RWPE2 (cell line): Measurements from ENCODE around the gene SNRNP70.

ENCODE experiments used
- ATAC-seq: fragments of 200-7000 bp; cut with Tn5 transposase; 3 replicates; pipeline ENCODE4 v1.9.1; 2021; ENCODE audit warnings: low read depth
- DNase-seq: peaks from one replicate; pipeline ENCODE4 v3.0.0-alpha.2; 2020; ENCODE audit warnings: low spot score
- H3K27ac ChIP-seq: fragments of 450-650 bp; 2 replicates; pipeline ENCODE4 v1.5.1; 2017; ENCODE audit warnings: mild to moderate bottlenecking; ENCODE audit not compliant: poor library complexity, severe bottlenecking
- H3K27me3 ChIP-seq: fragments of 250-450 bp; sonication (Bioruptor Pico); 2 replicates; pipeline ENCODE4 v1.5.1; 2021; ENCODE audit warnings: mild to moderate bottlenecking, moderate library complexity; ENCODE audit not compliant: insufficient read depth, poor library complexity, severe bottlenecking
- H3K36me3 ChIP-seq: fragments of 250-450 bp; sonication (Bioruptor Pico); 2 replicates; pipeline ENCODE4 v1.5.1; 2020; ENCODE audit warnings: low read depth, mild to moderate bottlenecking, moderate library complexity
- H3K4me1 ChIP-seq: fragments of 250-450 bp; sonication (Bioruptor Pico); 2 replicates; pipeline ENCODE4 v1.5.1; 2021; ENCODE audit warnings: mild to moderate bottlenecking, moderate library complexity; ENCODE audit not compliant: insufficient read depth, poor library complexity, severe bottlenecking
- H3K4me3 ChIP-seq: fragments of 250-450 bp; sonication (Bioruptor Pico); 2 replicates; pipeline ENCODE4 v1.5.1; 2021; ENCODE audit warnings: mild to moderate bottlenecking, moderate library complexity; ENCODE audit not compliant: severe bottlenecking
- H3K9me3 ChIP-seq: fragments of 250-450 bp; sonication (Bioruptor Pico); 2 replicates; pipeline ENCODE4 v1.5.1; 2021; ENCODE audit warnings: mild to moderate bottlenecking, moderate library complexity; ENCODE audit not compliant: severe bottlenecking
- CTCF ChIP-seq: fragments of 450-650 bp; IDR thresholded peaks from one replicate; pipeline ENCODE4 v1.5.1; 2017; ENCODE audit warnings: mild to moderate bottlenecking, moderate library complexity; ENCODE audit not compliant: poor library complexity, severe bottlenecking

Gene SNRNP70

DNA sequence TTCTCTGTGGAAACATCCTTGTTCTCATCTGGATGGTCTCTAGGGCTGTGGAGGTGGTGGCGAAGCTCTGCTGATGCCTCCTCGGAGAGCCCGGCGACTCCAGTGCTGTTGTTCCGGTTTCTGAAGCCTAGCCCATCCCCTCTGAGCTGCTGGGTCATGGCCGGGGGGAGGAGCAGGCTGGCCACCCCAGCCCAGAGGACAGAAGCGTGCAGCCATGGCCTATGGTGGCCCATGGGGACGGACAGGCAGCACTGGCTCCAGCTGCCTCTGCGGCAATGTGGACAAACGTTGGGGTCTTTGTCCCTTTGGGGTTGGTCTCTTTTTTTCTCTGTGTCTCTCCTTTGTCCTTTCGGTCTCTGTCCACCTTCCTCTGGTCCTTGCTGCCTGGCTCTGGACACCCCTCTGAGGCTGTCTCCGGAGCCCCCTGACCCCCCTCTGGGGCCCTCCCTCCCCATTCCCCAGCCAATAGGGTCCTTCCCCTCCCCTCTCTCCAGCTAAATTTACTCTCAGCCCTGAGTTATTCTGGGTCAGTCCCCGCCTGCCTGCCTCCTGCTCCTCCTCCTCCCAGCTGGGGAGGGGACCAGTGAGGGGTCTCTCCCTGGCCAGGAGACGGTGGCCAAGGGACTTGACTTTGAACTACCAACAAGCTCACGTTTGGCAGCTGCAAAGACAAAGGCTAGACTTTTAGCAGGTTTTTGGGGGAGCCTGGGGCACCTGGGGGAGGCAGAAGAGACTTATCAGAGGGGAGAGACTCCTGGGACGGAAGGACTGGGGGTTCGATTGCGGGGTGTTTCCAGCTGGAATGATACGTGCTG lies 70.0 kb downstream of the SNRNP70 start, which contains the start of gene HRC:
TSS of gene HRC (minus strand) at position 392 of the 815 bp plus-strand sequence. CDS start at position 233, 159 bp downstream.
- DNase-seq (no peak), ATAC-seq (no peak)
- Histone ChIP-seq H3K27me3 (no peaks in the 10 kb centered on the region), H3K36me3 (0 out of 2 replicates have a peak, but pooled peaks cover 3% of the 10 kb centered on the region), H3K4me1 (peaks cover 3% of the 10 kb centered on the region), H3K9me3 (no peaks in the 10 kb centered on the region), H3K4me3 (no peak within 1 kb of the TSS), H3K27ac (no peak within 1 kb of the TSS)
- TF ChIP-seq CTCF = no peak

- Histone ChIP-seq H3K4me1 (peaks cover 3% of the 10 kb centered on the region), H3K4me3 (no peak overlapping the region), H3K9me3 (no peaks in the 10 kb centered on the region), H3K27ac (no peak overlapping the region), H3K27me3 (no peaks in the 10 kb centered on the region), H3K36me3 (0 out of 2 replicates have a peak, but pooled peaks cover 3% of the 10 kb centered on the region)
- ATAC-seq (no peak), DNase-seq (no peak)
- no peak for TF ChIP-seq CTCF
Measured at GRCh38 chr19:49155820-49156346, 70.6 kb downstream of the SNRNP70 start.

DNA sequence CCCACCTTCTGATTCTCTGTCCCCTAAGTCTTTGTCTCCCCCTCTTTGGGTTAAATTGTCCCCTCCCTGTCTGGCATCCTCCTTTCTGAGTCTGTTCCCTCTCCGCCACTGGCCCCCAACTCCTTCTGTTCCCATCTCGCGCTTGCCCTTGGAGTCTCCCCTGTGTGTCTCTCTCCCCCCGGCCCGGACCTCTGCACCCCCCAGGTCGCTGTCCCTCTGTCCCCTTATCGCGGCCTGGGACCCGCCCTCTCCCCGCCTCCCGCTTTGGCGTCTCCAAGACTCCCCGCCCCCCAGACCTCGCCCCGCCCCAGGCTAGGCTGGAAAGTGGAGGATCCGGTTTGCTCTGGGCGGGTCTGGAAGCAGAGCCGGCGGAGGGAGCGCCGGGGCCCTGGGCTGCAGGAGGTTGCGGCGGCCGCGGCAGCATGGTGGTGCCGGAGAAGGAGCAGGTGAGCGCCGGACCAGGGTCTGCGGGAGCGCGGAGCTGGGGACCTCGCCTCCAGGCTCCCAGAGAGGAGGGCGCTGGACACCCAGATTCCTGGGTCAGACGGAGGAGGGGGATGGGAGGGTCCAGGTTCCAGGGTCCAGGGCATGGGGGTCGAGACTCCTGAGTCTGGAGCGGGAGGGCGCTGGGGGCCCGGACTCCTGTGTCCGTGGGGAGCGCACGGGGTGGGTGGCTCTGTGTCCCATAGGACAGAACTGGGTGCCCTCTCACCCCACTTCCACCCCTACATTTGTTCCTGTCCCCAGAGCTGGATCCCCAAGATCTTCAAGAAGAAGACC lies 72.4 kb downstream of the SNRNP70 start, which contains the start of gene TRPM4:
TSS of gene TRPM4 (plus strand) at position 348 of the 780 bp plus-strand sequence. CDS start at position 423, 75 bp downstream.
- Histone ChIP-seq H3K9me3 (no peaks in the 10 kb centered on the region), H3K36me3 (0 out of 2 replicates have a peak, but pooled peaks cover 3% of the 10 kb centered on the region), H3K27ac (peak within 1 kb of the TSS; percentile 32), H3K4me1 (peaks cover 3% of the 10 kb centered on the region), H3K27me3 (no peaks in the 10 kb centered on the region), H3K4me3 (peak within 1 kb of the TSS; percentile 81)
- no peak for TF ChIP-seq CTCF
- DNase-seq (peak; percentile 88), ATAC-seq (peak; percentile 97)
